ENCODE results near the gene SERGEF.

DNA sequence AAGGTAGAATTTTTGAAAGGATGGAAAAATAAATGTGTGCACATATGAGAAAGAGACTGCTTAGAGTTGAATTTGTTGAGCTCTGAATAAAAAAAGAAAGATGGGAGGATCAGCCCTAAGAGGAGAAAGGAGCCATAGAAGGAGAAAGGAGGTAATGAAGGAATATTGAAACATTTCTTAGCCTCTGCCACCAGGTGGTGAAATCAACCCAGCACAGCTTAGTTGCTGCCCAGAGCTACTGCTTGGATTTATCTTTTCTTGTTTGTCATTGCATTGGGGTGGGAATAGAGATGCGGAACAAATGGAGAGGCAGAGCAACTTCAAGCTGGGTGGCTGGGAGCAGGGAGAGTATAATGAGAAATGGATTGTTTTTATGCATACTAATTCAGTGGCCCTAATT, 80.4 kb downstream of the SERGEF start:
- TF ChIP-seq, protein P1, sequence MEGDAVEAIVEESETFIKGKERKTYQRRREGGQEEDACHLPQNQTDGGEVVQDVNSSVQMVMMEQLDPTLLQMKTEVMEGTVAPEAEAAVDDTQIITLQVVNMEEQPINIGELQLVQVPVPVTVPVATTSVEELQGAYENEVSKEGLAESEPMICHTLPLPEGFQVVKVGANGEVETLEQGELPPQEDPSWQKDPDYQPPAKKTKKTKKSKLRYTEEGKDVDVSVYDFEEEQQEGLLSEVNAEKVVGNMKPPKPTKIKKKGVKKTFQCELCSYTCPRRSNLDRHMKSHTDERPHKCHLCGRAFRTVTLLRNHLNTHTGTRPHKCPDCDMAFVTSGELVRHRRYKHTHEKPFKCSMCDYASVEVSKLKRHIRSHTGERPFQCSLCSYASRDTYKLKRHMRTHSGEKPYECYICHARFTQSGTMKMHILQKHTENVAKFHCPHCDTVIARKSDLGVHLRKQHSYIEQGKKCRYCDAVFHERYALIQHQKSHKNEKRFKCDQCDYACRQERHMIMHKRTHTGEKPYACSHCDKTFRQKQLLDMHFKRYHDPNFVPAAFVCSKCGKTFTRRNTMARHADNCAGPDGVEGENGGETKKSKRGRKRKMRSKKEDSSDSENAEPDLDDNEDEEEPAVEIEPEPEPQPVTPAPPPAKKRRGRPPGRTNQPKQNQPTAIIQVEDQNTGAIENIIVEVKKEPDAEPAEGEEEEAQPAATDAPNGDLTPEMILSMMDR (conservative IDR thresholded peaks at IDR 0.05), result no peak
- no peak for TF ChIP-seq EZH2 (IDR thresholded peaks at IDR 0.05; ENCODE audit: low read depth)

Data from PC-9 (cell line).